GM18909 (cell line): Measurements from ENCODE around the gene CDH6.
"Not testable (repeated sequence)": the region's sequence is repeated elsewhere in the genome, so short reads cannot be mapped to it uniquely, and the experiment has no call there.

Experiments used
- ATAC-seq: cut with Tn5 transposase; IDR thresholded peaks from one replicate; pipeline ENCODE4 v1.9.1; 2021; ENCODE audit warnings: mild to moderate bottlenecking; ENCODE audit not compliant: unreplicated experiment, poor library complexity

CDH6 gene

DNA sequence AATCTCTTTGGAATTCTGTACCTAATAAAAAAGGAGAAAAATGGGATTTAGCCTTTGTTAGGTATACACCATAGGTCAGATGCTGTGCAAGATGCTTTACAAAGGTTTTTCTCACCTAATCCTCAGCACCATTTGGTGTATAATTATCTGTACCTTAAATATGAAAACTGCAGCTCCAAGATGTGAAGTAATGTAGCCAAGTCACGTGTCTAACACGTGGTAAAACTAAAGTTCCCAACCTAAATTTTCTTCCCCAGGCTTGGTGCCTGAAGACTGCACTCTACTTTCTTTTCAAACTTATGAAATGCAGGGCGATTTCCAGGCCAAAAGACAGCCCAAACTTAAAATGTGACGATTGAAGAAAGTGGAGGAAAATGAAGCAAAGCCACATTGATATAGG lies 125.8 kb downstream of the CDH6 start:
- no peak for ATAC-seq

DNA sequence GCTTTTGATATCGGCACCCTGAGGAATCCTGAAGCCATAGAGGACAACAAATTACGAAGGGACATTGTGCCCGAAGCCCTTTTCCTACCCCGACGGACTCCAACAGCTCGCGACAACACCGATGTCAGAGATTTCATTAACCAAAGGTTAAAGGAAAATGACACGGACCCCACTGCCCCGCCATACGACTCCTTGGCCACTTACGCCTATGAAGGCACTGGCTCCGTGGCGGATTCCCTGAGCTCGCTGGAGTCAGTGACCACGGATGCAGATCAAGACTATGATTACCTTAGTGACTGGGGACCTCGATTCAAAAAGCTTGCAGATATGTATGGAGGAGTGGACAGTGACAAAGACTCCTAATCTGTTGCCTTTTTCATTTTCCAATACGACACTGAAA lies 129.5 kb downstream of the CDH6 start:
- ATAC-seq = no peak

DNA sequence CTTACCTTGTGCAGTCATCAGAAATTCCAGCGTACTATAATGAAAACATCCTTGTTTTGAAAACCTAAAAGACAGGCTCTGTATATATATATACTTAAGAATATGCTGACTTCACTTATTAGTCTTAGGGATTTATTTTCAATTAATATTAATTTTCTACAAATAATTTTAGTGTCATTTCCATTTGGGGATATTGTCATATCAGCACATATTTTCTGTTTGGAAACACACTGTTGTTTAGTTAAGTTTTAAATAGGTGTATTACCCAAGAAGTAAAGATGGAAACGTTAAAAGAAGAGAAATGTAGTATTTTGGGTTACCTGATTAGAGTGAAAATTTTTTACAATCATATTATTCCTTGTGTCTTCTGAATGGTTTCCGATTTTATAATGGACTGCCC lies 131.4 kb downstream of the CDH6 start:
- ATAC-seq = no peak

DNA sequence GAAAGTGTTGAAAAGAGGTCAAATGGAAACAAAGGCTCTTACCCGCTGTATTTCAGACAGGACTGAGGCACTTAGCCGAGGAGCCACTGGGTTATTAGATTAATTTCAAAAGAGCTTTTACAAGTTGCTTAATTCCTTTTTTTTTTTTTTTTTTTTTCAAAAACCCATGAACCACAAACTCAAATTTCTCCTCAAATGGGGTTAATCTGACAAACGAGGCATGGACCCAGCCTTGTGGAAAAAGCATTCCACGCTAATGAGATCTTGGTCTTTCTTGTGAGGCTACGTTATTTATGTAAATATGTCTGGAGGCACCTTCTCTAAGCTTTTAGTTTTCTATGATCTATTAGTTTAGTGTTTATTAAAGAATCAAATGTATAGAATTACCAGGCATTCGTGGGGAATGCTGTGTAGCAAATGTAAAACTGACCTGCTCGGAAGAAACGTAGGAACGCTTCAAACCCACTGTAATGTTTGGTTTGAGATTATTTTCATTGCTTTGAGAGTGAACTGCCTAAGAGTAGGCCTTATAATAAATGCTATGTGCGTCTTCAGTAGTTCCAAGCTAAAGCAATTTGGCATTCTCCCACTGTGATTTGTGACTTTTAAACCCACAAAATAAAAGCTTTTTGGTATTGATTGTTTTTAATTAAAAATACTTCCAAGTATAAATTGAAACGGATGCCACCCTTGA lies 134.7 kb downstream of the CDH6 start:
- ATAC-seq = no peak

DNA sequence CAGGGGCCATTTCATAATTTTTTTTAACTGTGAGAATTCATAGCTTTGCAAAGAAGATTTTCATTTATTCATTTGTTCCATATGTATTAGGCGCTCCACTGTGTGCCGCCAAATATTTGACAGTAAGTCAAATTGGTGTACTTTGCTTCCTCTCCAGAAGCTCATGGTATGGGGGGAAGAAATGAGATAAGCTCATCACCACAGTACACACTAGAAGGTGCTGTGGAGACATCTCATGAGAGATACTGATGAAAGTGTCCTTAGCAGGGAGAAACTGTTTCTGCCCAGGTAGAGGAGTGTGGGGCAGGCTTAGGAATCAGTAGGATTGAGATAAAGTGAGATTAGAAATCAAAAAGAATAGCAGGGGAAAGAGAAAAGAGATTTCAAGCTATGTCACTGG lies 136.2 kb downstream of the CDH6 start:
- no peak for ATAC-seq

DNA sequence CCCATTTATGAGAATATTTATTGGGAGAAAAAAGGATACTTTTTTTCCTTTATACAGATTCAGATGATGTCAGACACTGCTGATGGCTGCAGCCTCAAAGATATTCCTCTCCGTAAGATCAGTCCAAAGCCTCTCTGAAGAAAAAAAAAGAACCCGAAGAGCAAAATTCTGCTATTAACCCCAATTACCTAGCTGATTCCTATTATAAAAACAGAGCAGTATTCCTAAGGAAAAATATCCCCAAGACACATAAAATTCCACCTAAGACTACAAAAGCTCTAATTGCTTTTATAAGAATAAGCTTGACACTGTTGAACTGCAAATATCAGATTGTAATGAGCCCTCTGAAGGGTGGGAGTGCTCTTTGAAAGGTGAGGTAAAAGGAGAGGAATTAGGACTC lies 138.7 kb downstream of the CDH6 start:
- ATAC-seq = no peak

DNA sequence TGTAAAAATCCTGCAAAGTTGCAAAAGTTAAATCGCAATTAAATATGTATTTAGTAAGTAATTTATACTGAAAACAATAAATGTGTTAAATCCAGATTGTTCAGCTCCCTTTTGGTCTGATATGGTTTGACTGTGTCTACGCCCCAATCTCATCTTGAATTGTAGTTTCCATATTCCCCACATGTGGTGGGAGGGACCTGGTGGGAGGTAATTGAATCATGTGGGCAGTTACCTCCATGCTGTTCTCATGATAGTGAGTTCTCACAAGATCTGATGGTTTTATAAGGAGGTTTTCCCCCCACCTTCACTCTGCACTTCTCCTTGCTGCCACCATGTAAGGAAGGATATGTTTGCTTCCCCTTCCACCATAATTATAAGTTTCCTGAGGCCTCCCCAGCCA lies 140.0 kb downstream of the CDH6 start:
- no peak for ATAC-seq

DNA sequence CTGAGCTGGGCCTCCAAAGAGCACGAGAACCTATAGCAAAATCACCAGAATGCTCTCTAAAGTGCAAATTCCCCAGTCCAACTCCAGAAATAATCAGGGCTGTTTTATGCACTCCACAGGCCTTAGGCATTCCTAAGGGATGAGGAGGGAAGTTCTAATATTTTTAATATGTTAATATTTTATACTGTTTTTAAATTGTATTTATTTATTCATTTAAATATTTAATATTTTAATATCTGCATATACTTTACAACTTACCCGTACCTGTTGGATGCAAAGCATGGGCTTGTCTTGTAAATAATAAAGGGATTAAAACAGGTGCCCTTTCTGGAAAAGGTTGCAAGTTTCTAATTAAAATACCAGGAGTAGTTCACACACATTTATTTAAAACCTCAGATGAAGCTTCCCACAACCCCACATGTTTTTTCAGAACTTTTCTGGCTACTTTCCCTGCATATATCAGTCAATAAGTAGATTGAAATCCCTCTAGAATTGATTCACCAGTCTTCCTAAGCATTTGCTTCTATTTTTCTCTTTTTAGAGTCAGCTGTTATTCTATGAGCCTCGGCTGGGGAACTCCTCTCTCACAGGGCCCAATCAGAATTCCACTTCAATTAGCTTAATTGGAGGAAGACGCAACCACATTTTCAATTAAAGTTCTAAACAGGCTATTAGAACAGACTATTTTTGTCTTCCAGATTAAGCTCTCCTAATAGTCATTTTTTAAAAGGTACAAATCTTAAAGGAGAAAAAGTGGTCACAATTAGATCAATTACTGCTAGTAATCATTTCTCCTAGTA lies 140.8 kb downstream of the CDH6 start:
- no peak for ATAC-seq

DNA sequence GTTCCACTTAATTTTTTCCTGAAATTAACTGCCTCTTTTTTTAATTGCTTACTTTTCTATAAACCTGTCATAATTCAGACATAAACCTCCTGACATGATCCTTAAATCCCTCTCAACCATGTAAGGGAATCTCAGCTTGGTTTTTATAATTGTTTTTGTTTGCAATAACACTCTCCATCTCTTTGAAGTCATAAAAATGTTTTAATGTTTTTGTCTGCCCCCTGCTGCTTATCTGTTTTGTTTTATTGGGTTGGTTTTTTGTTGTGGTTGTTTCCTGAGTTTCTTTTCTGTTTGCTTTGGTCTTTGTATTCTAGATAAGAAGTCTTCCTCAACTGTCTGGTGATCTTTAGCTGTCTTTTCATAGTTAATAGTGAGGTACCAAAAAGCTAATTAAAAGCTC lies 142.0 kb downstream of the CDH6 start:
- no peak for ATAC-seq

DNA sequence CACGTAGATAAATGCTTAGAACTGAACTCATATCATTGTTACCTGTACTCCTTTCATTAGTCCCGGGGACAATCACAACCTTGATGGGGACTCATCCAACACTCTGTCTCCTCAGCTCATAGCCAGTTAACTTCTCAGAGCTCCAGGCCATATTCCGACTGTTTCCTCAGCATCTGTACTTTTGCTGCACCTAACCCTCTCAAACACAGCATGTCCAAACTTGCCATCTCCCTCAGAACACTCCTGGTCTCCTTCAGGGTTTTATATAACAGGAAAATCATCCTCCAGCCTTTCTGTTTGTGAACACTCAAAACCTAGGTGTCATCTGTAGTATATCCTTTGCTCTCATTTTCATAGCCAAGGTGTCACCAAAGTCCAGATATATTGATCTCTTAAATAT lies 150.5 kb downstream of the CDH6 start:
- no peak for ATAC-seq

DNA sequence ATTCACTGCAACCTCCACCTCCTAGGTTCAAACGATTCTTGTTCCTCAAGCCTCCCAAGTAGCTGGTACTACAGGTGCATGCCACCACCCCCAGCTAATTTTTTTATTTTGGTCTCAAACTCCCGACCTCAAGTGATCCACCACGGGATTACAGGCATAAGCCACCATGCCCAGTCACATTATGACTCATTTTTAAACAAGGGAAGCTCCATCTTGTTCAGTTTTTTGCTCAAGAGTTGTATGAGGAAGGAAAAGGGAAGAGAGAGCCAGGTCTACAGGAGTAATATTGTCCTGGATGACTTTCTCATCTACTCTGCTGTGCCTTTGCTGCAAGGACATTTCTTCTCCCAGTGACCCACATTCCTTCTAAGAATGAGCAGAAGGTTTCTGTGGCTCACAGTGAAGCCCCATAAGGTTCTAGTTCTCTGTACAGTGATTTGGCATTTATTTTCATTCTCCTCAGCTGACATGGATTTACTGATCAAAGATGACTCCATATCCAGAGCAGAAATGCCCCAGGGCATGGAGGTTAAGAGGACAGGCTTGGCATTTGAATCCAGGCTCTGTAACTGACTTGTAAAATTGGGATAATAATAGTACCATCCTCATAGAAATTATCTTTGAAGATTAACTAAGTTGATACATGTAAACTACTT lies 153.5 kb downstream of the CDH6 start:
- ATAC-seq = no peak

DNA sequence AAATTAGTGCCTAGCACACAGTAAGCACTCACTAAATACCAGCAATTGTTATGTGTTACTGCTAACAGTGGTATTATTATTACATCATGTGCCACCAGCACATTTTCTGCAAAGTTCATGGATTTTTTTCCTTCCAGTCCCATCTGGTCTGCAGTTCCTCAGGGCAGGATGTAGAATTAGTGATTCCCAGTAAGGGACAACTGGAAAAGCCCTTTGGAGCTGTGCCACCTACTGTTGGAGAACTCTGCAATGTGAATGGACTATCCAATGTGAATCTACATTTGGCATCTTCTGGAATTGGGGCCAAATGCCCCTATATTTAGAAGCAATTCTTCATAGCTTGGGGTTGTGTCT lies 154.0 kb downstream of the CDH6 start:
- no peak for ATAC-seq

DNA sequence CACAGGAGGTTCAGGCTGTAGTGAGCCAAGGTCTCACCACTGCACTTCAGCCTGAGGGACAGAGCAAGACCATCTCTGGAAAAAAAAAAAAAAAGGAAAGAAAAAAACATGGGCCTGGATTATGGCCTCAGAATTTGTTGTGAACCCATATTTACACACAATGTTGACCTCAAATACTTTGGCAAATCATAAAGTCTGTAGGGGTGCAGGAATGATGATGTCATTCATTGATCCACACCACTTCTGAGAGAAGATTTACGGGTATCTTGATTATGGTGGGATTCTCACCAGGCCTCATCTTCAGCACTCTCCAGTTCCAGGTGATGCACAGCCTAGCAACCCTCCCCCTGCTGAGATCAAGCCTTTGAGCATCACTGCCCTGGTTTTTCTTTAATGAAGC lies 156.9 kb downstream of the CDH6 start:
- no peak for ATAC-seq

DNA sequence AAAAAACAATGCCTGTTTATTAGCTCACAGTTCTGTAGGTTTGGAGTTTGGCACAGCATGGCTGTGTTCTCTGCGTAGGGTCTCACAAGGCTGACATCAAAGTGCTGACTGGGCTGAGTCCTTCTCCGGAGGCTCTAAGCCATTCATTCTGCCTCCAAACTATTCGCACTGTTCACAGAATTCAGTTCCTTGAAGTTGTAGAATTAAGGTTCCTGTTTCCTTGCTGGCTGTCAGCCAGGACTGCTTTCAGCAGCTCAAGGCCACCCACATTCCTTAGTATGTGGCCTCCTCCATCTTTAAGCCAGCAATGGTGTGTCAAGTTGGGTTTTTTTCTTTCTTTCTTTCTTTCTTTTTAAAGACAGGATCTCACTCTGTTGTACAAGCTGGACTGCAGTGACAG lies 161.9 kb downstream of the CDH6 start:
- no peak for ATAC-seq

DNA sequence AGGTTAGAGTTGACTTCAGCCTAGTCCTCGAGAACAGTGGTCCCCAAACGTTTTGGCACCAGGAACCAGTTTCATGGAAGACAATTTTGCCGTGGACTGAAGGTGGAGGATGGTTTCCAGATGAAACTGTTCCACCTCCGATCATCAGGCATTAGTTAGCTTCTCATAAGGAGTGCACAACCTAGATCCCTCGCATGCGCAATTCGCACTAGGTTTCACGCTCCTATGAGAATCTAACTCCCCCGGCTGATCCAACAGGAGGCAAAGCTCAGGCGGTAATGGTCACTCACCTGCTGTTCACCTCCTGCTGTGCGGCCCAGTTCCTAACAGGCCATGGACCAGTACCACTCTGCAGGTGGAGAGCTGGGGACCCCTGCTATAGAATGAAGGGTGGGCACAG lies 163.6 kb downstream of the CDH6 start:
- no peak for ATAC-seq

DNA sequence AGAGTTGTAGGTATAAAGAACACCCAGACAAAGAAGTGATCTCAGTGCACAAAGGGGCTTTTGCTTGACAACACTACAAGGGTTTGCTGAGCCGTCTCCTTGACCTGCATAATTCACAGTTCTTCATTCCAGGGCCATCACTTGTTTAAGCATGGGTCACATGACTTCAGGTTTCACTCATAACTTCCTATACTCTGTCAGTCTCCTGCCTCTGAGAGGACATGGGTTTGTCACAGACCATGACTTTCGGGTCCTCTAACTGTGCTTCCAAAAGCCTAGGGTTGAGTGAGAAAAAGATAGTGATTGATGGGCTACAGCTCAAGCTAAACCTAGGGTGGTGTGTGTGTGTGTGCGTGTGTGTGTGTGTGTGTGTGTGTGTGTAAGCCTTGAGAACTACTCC lies 166.4 kb downstream of the CDH6 start:
- no peak for ATAC-seq

DNA sequence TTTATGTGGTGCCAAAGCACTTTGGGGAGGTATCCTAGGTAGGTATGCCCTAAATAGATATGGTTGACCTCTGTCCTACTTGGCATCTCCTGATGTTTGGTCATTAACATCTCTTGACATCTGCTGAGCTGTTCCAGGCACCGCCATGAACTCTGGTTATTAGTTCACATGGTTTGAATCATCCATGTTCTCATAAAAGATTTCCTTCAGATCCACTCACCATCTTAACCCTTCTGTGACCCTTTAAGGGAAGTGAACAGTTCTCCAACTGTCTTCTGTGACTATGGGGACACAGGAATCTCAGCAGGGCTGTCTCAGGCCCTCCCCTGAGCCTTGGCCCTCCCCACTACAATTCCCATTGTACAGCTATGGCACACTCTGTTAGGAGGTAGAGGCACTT lies 167.7 kb downstream of the CDH6 start:
- ATAC-seq = no peak

DNA sequence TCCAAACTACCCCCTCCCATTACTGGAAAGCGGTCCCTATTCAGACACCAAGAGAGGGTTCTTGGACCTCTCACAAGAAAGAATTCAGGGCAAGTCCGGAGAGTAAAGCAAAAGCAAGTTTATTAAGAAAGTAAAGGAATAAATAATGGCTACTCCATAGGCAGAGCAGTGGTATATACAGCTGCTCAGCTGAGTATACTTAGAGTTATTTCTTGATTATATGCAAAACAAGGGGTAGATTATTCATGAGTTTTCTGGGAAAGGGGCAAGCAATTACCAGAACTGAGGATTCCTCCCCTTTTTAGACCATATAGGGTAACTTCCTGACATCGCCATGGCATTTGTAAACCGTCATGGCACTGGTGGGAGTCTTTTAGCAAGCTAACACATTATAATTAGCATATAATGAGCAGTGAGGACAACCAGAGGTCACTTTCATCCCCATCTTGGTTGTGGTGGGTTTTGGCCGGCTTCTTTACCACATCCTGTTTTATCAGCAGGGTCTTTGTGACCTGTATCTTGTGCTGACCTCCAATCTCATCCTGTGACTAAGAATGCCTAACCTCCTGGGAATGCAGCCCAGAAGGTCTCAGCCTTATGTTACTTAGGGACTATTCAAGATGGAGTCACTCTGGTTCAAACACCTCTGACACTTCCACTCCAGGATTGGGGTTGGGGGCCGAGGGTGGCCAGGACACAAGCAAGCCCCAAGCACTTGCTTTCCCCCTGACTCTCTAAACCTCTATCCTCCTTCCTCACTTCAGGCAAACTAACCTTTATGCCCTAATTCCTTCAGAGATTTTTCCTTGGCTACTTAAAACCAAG lies 168.4 kb downstream of the CDH6 start:
- not testable (repeated sequence) for ATAC-seq

DNA sequence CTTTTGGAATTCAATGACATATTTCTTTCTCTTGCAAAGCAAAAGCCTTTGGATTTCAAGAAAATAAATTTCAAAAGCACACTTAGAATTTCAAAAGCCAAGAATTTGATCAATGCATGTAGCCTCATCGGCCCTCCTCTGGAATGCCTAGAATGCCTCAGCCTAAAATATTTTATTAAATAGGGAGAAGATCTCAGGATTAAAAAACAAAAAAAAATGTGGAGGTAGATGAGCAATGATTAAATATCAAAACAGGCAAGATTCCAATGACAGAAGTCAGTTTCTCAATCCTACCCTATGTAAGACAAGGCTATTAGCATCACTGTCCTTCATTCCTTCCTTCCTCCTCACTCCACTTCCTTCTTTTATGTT lies 169.0 kb downstream of the CDH6 start:
- no peak for ATAC-seq

DNA sequence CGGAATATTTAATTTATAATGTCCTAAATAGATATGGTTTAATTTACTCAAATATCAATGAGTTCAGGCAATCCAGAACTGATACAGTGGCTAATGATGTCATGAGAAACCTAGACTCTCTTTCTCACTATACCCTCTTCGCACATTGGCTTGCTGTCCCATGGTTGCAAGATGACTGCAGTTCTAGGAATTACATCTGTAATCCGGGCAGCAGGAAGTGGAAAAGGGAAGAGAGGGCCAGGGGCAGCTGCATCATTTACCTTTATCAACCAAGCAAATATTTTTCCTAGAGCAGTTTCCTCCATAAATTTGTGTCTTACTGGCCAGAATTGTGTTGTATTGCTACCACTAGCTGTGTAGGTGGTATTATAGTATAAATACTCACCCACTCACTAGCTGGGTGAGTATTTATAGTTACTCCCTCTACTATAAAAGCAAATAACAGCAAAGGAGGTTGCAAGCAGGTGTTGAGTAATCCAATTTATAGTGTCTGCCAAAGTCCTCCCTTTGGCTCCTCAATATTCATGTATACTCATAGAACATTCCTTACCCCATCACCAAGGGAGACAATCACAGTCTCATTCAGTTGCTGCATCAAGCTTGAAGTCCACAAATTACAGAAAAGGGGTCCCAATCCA lies 169.6 kb downstream of the CDH6 start:
- ATAC-seq = no peak
